ENCODE data around the gene SFXN1. TPM values are rescaled to one million over a fixed set of nuclear protein-coding genes. Genes with fewer than 3 reads are reported as not detected.
"Not testable (repeated sequence)": the region's sequence is repeated elsewhere in the genome, so short reads cannot be mapped to it uniquely, and the experiment has no call there.

The SFXN1 gene
- polyA plus RNA-seq, 3 donors: 43.9 to 54.0 (median 50.1) TPM

DNA sequence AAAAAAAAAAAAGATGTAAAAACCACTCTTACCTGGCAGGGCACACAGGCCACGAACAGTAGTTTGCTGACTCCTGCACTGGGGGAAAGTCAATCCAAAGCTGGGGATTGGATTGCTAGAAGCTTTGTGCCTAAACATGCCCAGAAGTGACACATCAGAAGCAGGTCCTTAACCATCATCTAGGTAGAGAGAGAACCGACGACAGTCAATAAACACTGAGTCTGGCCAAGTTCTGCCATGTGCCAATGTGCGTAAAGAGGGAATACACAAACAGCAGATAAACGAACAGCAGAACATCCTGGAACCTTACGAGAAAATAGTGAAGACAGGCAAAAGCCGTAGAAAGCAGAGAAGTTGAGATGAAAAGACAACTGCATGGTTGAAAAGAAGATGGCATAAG lies 14.9 kb downstream of the SFXN1 start:
- DNase-seq (ENCODE audit: low read depth in 3 of 3, low spot score in 2 of 3): no peak

DNA sequence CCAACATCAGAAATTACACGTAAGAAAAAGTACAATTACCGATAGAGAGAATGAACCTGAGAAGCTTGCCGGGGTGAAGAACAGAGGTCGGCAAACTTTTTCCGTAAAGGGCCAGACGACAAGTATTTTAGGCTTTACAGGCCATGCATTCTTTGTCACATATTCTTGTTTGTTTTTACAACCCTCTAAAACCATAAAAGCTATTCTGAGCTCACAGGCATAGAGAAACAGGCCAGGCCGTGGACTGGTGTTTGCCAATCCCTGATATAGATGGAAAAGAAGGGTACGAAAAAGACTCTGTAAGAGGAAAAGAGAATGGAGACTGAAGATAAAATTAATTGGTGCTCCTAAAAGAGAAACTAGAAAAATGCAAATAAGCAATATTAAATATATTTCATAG lies 15.4 kb downstream of the SFXN1 start:
- no peak for DNase-seq (ENCODE audit: low read depth in 3 of 3, low spot score in 2 of 3)

GRCh38 chr5:175494264-175495183 lies 16.2 kb downstream of the SFXN1 start:
- no peak for DNase-seq (ENCODE audit: low read depth in 3 of 3, low spot score in 2 of 3)

DNA sequence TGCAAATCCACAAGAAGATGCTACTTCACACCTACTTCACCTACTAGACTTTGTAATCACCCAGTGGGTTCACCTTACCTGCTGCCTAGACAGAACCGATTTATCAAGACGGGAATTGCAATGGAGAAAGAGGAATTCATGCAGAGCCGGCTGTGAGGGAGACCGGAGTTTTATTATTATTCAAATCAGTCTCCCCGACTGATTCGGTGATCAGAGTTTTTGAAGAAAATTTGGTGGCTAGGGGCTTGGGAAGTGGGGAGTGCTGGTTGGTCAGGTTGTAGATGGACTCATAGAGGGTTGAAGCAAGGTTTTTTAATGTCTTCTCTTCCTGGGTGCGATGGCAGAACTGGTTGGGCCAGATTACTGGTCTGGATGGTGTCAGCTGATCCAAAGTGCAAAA lies 23.4 kb downstream of the SFXN1 start:
- no peak for DNase-seq (ENCODE audit: low read depth in 3 of 3, low spot score in 2 of 3)

DNA sequence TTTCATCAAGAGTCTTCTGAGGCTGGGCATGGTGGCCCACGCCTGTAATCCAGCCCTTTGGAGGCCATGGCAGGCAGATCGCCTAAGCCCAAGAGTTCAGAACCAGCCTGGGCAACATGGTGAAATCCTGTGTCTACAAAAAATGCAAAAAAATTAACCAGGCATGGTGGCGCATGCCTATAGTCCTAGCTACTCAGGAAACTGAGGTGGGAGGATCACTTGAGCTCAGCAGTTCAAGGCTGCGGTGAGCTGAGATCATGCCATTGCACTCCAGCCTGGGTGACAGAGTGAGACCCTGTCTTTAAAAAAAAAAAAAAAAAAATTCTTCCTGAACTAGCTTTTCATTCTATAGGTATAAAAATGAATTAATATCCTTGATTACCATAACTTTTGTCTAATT lies 29.3 kb downstream of the SFXN1 start:
- not testable (repeated sequence) for DNase-seq (ENCODE audit: low read depth in 3 of 3, low spot score in 2 of 3)

GRCh38 chr5:175508896-175509295 lies 30.5 kb downstream of the SFXN1 start:
- DNase-seq (ENCODE audit: low read depth in 3 of 3, low spot score in 2 of 3): no peak

DNA sequence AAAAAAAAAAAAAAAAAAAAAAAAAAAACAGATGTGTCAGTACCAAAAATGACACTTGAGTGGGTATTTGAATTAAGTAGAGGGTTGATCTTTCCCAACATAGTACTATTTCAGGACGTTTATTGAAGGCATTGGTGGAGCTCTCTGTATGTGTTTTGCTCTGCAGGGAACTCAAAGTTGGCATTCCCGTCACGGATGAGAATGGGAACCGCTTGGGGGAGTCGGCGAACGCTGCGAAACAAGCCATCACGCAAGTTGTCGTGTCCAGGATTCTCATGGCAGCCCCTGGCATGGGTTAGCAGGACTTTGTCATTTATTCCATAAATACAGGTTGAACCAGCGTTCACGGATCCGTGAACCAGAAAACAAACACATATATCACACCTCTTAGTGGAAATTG lies 34.9 kb downstream of the SFXN1 start:
- no peak for DNase-seq (ENCODE audit: low read depth in 3 of 3, low spot score in 2 of 3)

GRCh38 chr5:175513726-175514125 lies 35.4 kb downstream of the SFXN1 start:
- DNase-seq (ENCODE audit: low read depth in 3 of 3, low spot score in 2 of 3): no peak

DNA sequence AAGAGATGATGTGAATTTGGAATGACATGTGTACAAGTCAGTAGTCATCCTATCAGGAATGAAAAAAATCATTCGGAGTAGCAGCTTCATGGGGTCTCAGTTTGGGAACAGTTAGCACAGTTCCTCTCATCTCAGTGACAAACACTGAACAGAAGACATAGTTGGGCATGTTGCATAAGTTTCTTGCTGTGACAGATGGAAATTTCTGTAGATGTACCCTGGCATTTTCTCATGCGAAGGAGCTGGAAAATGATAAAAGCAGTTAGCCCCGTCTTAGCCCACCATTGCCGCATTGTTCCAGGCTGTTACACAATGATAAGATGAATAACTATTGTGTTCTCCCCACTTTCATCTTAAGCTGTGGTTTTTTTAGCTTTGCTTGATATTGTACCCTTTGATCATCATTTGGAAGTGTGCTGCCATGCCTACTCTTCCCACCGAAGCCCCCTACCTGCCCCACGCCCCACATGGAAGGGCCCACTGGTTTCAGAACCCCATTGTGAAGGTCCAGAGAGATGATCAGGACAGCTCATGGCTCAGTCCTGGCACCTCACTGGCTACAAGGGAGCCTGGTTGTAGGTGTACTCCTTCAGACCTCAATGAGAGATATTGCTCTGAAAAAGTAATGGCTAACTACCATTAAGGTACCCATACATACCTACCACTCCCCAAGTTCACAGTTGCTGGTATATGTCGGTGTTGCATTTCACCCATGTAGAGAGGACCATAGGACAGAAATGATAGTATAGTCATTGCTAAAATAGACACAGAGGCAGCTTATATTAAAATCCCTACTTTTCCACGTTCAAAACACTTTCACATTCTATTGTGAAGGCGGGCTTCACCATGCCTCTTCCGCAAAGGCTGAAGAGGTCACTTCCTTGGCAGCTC lies 38.8 kb downstream of the SFXN1 start:
- DNase-seq (ENCODE audit: low read depth in 3 of 3, low spot score in 2 of 3): no peak

DNA sequence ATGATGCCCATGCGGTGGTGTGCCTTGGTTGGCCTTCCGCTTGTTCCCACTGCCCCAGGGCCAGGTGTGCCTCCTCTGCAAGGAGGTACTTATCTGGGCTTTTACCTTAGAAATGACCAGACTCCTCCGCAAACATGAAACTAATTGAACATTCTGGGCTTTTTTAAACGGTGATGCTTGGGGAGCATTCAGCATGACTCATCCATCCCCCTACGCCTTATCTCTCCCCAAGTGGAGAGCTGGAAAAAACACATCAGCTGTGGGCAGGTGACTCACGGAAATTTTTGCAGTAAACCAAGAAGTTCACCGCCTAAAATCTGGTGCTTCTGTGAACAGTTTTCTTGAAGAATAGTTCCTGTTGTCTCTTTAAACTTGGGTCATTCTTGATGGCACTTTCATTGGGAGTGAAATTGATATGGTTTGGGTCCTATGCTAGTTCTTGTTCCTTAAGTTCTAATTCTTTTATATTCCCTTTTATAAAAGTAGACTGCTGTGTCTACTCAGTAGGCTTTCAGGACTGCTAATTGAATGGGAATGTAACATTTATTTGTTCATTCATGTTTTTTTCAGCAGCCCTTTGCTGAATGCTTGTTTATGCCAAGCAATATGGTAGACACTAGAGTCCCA lies 39.6 kb downstream of the SFXN1 start:
- DNase-seq (ENCODE audit: low read depth in 3 of 3, low spot score in 2 of 3): no peak

- DNase-seq (ENCODE audit: low read depth in 3 of 3, low spot score in 2 of 3): no peak
Measured at GRCh38 chr5:175519006-175519405, 40.6 kb downstream of the SFXN1 start.

DNA sequence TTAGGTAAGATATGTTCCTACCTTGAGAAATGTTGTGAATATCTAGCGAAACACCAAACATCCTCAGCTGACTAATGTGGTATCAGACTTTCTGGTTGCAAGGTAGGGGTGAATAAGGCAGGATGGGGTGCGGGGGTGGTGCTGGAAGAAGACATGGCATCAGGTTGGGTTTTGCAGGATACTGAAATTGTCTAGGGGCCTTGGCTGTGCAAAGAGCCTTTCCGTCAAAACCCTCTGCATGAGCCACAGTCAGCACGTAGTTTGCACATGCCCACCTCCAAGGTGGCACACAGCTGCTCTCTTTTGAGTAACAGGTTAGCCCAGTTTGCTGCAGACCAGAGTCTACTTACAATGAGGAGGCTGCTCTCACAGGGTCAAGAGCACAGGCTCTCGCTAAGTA lies 42.0 kb downstream of the SFXN1 start:
- no peak for DNase-seq (ENCODE audit: low read depth in 3 of 3, low spot score in 2 of 3)

GRCh38 chr5:175520873-175521272 lies 42.5 kb downstream of the SFXN1 start:
- no peak for DNase-seq (ENCODE audit: low read depth in 3 of 3, low spot score in 2 of 3)

DNA sequence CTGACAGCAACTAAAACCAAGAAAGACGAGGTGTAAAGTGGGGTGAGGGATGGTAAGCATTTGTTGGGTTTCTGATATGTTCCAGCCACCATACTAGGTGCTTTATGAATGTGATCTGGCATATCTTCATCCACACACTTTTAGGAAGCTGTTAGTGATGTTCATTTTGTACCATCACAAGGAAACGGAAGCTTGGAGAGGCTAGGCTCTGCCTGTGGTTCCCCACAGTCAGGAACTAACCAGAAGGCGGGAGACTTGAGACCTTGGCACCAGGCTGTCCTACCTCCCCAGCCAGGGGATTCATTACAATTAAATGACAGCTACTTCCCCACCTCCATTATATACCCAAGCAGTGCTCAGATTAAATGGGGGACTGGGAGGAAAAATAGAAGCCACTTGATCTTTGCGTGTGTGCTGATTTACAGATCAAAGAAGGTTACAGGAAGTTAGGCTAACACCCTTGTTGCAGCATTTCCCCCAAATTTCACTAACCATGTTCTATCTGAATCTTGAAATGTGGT lies 43.0 kb downstream of the SFXN1 start:
- no peak for DNase-seq (ENCODE audit: low read depth in 3 of 3, low spot score in 2 of 3)

DNA sequence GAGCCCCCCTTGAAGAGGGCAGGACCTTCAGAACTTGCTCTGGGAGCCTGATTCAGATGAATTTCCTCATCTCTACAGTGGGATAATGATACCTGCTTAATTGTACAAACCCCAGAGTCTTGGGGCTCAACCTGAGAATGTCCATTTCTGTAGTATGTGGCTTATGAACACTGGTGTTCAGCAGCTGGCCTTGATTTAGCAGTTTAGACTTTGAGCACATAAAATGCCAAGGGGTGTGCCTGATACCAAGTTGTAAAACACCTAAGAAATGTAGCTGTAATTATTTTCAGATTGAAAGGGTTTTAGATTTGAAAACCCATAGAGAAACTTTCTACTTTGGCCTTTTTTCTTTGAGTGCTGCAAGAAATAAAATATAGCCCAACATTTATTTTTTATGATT lies 44.9 kb downstream of the SFXN1 start:
- no peak for DNase-seq (ENCODE audit: low read depth in 3 of 3, low spot score in 2 of 3)

DNA sequence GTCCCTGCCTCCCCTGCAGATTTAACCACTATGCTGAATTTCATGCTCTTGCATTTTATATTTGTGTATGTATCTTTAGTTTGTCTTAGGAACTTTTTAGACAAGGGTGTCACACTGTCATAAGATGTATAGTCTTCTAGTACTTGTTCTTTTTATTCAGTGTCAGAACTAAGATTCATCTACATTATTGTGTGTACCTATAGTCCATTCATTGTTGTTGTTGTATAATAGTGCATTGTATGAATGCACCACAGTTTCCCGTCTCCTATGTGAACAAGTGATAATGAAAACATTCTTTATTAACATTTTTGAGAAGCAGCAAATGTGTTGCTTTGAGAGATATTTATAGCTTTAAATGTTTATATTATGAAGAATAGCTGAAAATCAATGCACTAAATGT lies 45.9 kb downstream of the SFXN1 start:
- no peak for DNase-seq (ENCODE audit: low read depth in 3 of 3, low spot score in 2 of 3)

DNA sequence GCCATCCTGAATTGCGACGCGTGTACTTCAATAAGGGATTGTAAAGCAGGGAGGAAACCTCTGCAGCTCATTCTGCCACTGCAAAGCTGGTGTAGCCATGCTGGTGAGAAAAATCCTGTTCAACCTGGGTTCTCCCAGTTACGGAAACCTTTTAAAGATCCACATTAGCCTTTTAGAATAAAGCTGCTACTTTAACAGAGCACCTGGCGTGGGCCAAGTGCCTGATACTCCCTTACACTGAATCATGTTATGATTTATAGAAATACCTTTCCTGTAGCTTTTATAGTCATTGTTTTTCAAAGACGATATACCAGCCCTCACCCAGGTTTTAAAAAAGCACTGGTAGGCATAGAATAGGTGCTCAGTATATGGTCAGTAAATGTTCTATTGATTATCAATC lies 48.3 kb downstream of the SFXN1 start:
- DNase-seq (ENCODE audit: low read depth in 3 of 3, low spot score in 2 of 3): no peak

DNA sequence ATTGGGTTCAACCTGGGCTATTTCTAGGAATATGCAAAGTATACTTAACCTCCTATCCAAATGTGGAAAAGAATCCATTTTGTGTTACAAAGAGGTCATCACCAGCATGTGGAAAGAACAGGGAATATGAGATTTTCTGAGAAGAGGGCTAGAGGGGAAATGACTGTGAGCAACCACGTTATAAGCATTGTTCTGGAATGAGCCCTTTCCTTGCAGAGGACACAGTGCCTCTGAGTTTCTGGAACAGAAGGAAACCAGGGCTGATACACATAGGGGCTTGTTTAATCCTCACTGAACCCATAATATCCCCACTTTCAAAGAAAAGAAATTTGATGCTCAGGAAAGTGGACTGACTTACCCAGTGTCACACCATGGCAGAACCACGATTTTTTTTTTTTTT lies 53.0 kb downstream of the SFXN1 start:
- no peak for DNase-seq (ENCODE audit: low read depth in 3 of 3, low spot score in 2 of 3)

- peak; percentile 34 to 55 (median 41) for DNase-seq (ENCODE audit: low read depth in 3 of 3, low spot score in 2 of 3)
Measured at GRCh38 chr5:175534070-175534932, 55.9 kb downstream of the SFXN1 start.

- DNase-seq (ENCODE audit: low read depth in 3 of 3, low spot score in 2 of 3): not testable (repeated sequence)
Measured at GRCh38 chr5:175535331-175535730, 57.0 kb downstream of the SFXN1 start.

Measured in right renal cortex interstitium (tissue), 3 donors.